HepG2 (cell line): ENCODE data around the gene FAM53C. TPM values are rescaled to one million over a fixed set of nuclear protein-coding genes. Genes with fewer than 3 reads are reported as not detected.

Experiments
- ATF2 ChIP-seq: sonication (generic); formaldehyde crosslinking; IDR thresholded peaks from 2 replicates; pipeline ENCODE4 v1.4.0; 2020; ENCODE audit warnings: missing genetic modification reagents
- E2F5 ChIP-seq: sonication (generic); formaldehyde crosslinking; conservative IDR thresholded peaks from 2 replicates; pipeline ENCODE4 v1.4.0; 2020; ENCODE audit warnings: missing genetic modification reagents
- HDAC1 ChIP-seq: sonication (generic); formaldehyde crosslinking; IDR thresholded peaks from 2 replicates; pipeline ENCODE4 v1.5.1; 2020; ENCODE audit warnings: mild to moderate bottlenecking, missing genetic modification reagents
- ISX ChIP-seq: sonication (generic); formaldehyde crosslinking; conservative IDR thresholded peaks from 2 replicates; pipeline ENCODE4 v1.5.0; 2020; ENCODE audit warnings: missing genetic modification reagents
- KLF13 ChIP-seq: sonication (generic); formaldehyde crosslinking; IDR thresholded peaks from 2 replicates; pipeline ENCODE4 v1.4.0; 2020; ENCODE audit warnings: mild to moderate bottlenecking, missing genetic modification reagents
- MLLT10 ChIP-seq: sonication (generic); formaldehyde crosslinking; IDR thresholded peaks from 2 replicates; pipeline ENCODE4 v1.4.0; 2020; ENCODE audit warnings: missing genetic modification reagents
- MTF2 ChIP-seq: sonication (generic); formaldehyde crosslinking; IDR thresholded peaks from 2 replicates; pipeline ENCODE4 v1.5.0; 2020; ENCODE audit warnings: missing genetic modification reagents, borderline replicate concordance
- NCOA1 ChIP-seq: sonication (generic); formaldehyde crosslinking; IDR thresholded peaks from 2 replicates; pipeline ENCODE4 v1.9.0; 2021; ENCODE audit warnings: missing genetic modification reagents
- RARG ChIP-seq: sonication (generic); formaldehyde crosslinking; IDR thresholded peaks from 2 replicates; pipeline ENCODE4 v1.4.0; 2020; ENCODE audit warnings: low read depth, mild to moderate bottlenecking, missing genetic modification reagents
- RBFOX2 ChIP-seq: fragments of 200-400 bp; formaldehyde crosslinking; IDR thresholded peaks from 2 replicates; pipeline ENCODE4 v1.6.1; 2017; ENCODE audit warnings: low read depth, mild to moderate bottlenecking, low read length
- RORA ChIP-seq: sonication (generic); formaldehyde crosslinking; IDR thresholded peaks from 2 replicates; pipeline ENCODE4 v1.5.0; 2020; ENCODE audit warnings: mild to moderate bottlenecking, missing genetic modification reagents, moderate library complexity
- SP2 ChIP-seq: sonication (generic); formaldehyde crosslinking; IDR thresholded peaks from 2 replicates; pipeline ENCODE4 v1.5.1; 2020; ENCODE audit warnings: mild to moderate bottlenecking, missing genetic modification reagents
- SRF ChIP-seq: IDR thresholded peaks from 2 replicates; pipeline ENCODE4 v1.6.1; 2011; ENCODE audit warnings: mild to moderate bottlenecking, low read depth, low read length, moderate library complexity
- TAF1 ChIP-seq: sonication (generic); formaldehyde crosslinking; IDR thresholded peaks from 2 replicates; pipeline ENCODE4 v1.4.0; 2020; ENCODE audit warnings: missing genetic modification reagents
- ZNF446 ChIP-seq: sonication (generic); formaldehyde crosslinking; IDR thresholded peaks from 2 replicates; pipeline ENCODE4 v1.5.0; 2020; ENCODE audit warnings: mild to moderate bottlenecking, missing genetic modification reagents
- ZNF557 ChIP-seq: sonication (generic); formaldehyde crosslinking; IDR thresholded peaks from 2 replicates; pipeline ENCODE4 v1.4.0; 2020; ENCODE audit warnings: missing genetic modification reagents
- ZNF678 ChIP-seq: sonication (generic); formaldehyde crosslinking; IDR thresholded peaks from 2 replicates; pipeline ENCODE4 v1.4.0; 2020; ENCODE audit warnings: mild to moderate bottlenecking, missing genetic modification reagents
- ZNF747 ChIP-seq: sonication (generic); formaldehyde crosslinking; IDR thresholded peaks from 2 replicates; pipeline ENCODE4 v1.8.1; 2023; ENCODE audit warnings: missing genetic modification reagents, mild to moderate bottlenecking, borderline replicate concordance
- ZNF770 ChIP-seq: sonication (generic); formaldehyde crosslinking; IDR thresholded peaks from 2 replicates; pipeline ENCODE4 v1.5.0; 2020; ENCODE audit warnings: mild to moderate bottlenecking, missing genetic modification reagents
- ZNF781 ChIP-seq: sonication (generic); formaldehyde crosslinking; IDR thresholded peaks from 2 replicates; pipeline ENCODE4 v1.5.1; 2020; ENCODE audit warnings: borderline replicate concordance, mild to moderate bottlenecking, missing genetic modification reagents; ENCODE audit errors: not compliant biosample characterization
- polyA plus RNA-seq, 8 experiments: library from polyadenylated mRNA; depleted of rRNA in 3 of 8; stranded (reverse) in 7 of 8; unstranded in 1 of 8; fragments of >200 nt; fragmentation: Illumina TruSeq in 4 of 8; extraction: Trizol in 4 of 8; gene quantifications; 2 replicates each; pipeline versions ENCODE4 v1.2.1 to v1.2.3, GENCODE V29; 2011 to 2016; ENCODE audit warnings: low read depth in 4 of 8, missing spikeins in 1 of 8, mixed read lengths in 1 of 8; ENCODE audit not compliant: insufficient read depth in 1 of 8
- total RNA-seq, 5 experiments: library from RNA; depleted of rRNA; stranded (reverse); fragments of >200 nt; fragmentation: Illumina TruSeq; extraction: Trizol; gene quantifications; 2 replicates each; pipeline ENCODE4 v1.2.3, GENCODE V29; 2016; ENCODE audit warnings: low read depth in 1 of 5
- TF ChIP-seq, protein P1 (sequence below): IDR thresholded peaks from 2 replicates; pipeline ENCODE4 v1.6.1; 2012; ENCODE audit warnings: inconsistent platforms
- TF ChIP-seq, protein P2 (sequence below): sonication (generic); formaldehyde crosslinking; IDR thresholded peaks from 2 replicates; pipeline ENCODE4 v1.8.1; 2023; ENCODE audit warnings: mild to moderate bottlenecking, missing genetic modification reagents
- TF ChIP-seq, protein P3 (sequence below): sonication (generic); formaldehyde crosslinking; IDR thresholded peaks from 2 replicates; pipeline ENCODE4 v1.8.0; 2022; ENCODE audit warnings: missing genetic modification reagents, low read depth, mild to moderate bottlenecking, borderline replicate concordance

The FAM53C gene
- total and polyA plus RNA-seq, 2 of the 13 experiments (the other 11 are each of a cell fraction or from before 2014, with no cell fraction given): 26.9 to 30.1 TPM

- TF ChIP-seq ZNF557 (CRISPR knock-in tag) (0 out of 2 replicates have a peak, but pooled peaks have one; percentile 27), HDAC1 (CRISPR knock-in tag) (peak; percentile 95), ZNF770 (CRISPR knock-in tag) (peak; percentile 11; the same call in 1 of the 2 replicates), RARG (CRISPR knock-in tag) (no peak), TAF1 (peak; percentile 77; the same call in 1 of the 2 replicates), SP2 (CRISPR knock-in tag) (peak; percentile 89), MLLT10 (CRISPR knock-in tag) (no peak), SRF (peak; percentile 84; the same call in 1 of the 2 replicates), RORA (CRISPR knock-in tag) (no peak), ATF2 (CRISPR knock-in tag) (0 out of 2 replicates have a peak, but pooled peaks have one; percentile 13), ZNF747 (CRISPR knock-in tag) (no peak; the same call in 1 of the 2 replicates), ZNF446 (CRISPR knock-in tag) (no peak), E2F5 (CRISPR knock-in tag) (peak; percentile 96), NCOA1 (CRISPR knock-in tag) (no peak), MTF2 (no peak), ISX (0 out of 2 replicates have a peak, but pooled peaks have one; percentile 72), ZNF678 (CRISPR knock-in tag) (no peak), RBFOX2 (0 out of 2 replicates have a peak, but pooled peaks have one; percentile 26), ZNF781 (CRISPR knock-in tag) (peak; percentile 19), KLF13 (CRISPR knock-in tag) (no peak)
- TF ChIP-seq, protein P1, sequence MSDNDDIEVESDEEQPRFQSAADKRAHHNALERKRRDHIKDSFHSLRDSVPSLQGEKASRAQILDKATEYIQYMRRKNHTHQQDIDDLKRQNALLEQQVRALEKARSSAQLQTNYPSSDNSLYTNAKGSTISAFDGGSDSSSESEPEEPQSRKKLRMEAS: peak; percentile 82
- TF ChIP-seq, protein P2, sequence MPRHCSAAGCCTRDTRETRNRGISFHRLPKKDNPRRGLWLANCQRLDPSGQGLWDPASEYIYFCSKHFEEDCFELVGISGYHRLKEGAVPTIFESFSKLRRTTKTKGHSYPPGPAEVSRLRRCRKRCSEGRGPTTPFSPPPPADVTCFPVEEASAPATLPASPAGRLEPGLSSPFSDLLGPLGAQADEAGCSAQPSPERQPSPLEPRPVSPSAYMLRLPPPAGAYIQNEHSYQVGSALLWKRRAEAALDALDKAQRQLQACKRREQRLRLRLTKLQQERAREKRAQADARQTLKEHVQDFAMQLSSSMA (CRISPR knock-in tag): no peak; the same call in 1 of the 2 replicates
- TF ChIP-seq, protein P3, sequence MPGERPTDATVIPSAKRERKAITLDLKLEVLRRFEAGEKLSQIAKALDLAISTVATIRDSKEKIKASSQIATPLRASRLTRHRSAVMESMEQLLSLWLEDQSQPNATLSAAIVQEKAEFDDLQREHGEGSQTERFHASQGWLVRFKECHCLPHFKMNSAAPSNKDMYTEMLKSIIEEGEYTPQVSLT (CRISPR knock-in tag): no peak
Observed at GRCh38 chr5:138331449-138332368, 6.4 kb upstream of the FAM53C start, which contains the start of gene CDC25C (continued).
